Muscle of arm (tissue), 12 donors: ENCODE results near the gene HLCS. TPM values are rescaled to one million over a fixed set of nuclear protein-coding genes. Genes with fewer than 3 reads are reported as not detected.

Source experiments
- DNase-seq: peaks from one replicate; pipeline ENCODE4 v3.0.0-alpha.2; 2013
- polyA plus RNA-seq, 12 donors: library from polyadenylated mRNA; unstranded; fragments of 120-200 nt; gene quantifications; one replicate each; pipeline ENCODE4 v1.2.1, GENCODE V29; 2013; ENCODE audit not compliant: insufficient read length in 12 of 12

Gene HLCS
- polyA plus RNA-seq, 12 donors, result 6.7 to 15.3 (median 13.1) TPM; not detected in 1

GRCh38 chr21:36704958-36705678 lies 261.4 kb downstream of the HLCS start:
- DNase-seq, result no peak

GRCh38 chr21:36704281-36704957 lies 262.1 kb downstream of the HLCS start:
- no peak for DNase-seq

- DNase-seq, result no peak
Measured at GRCh38 chr21:36703626-36704280, 262.7 kb downstream of the HLCS start.

GRCh38 chr21:36703123-36703522 lies 263.3 kb downstream of the HLCS start:
- DNase-seq, result no peak

GRCh38 chr21:36702622-36702968 lies 263.9 kb downstream of the HLCS start:
- no peak for DNase-seq

GRCh38 chr21:36701756-36702621 lies 264.5 kb downstream of the HLCS start:
- no peak for DNase-seq

- DNase-seq, result no peak
Measured at GRCh38 chr21:36700971-36701755, 265.3 kb downstream of the HLCS start.

Other genes starting within 250 kb of the HLCS start
- under 1 TPM in 9 of 12 donors, not detected in 3; 0.11 to 0.33 (median 0.19) TPM for gene RIPPLY3, start 40.0 kb upstream of the HLCS start, polyA plus RNA-seq
- 10 to 100 TPM in 11 of 12 donors, not detected in 1; 24.2 to 43.8 (median 31.6) TPM for gene PIGP, start 106.4 kb upstream of the HLCS start, polyA plus RNA-seq
- 100 to 1,000 TPM in 11 of 12 donors, not detected in 1; 122 to 213 (median 146) TPM for gene TTC3, start 106.6 kb upstream of the HLCS start, polyA plus RNA-seq